Measurements from ENCODE around the gene HFM1.
"Not testable (repeated sequence)": the region's sequence is repeated elsewhere in the genome, so short reads cannot be mapped to it uniquely, and the experiment has no call there.

HFM1 gene

GRCh38 chr1:91404151-91405012 lies at the start of gene HFM1:
TSS of gene HFM1 (minus strand) at chr1:91404837. CDS start at chr1:91401082, 3,755 bp downstream.
- H3K27ac ChIP-seq (ENCODE audit: low read length) = no peak within 1 kb of the TSS
- peak; percentile 63 for DNase-seq (ENCODE audit: low read depth, low spot score)
- no peaks in the 10 kb centered on the region for H3K9me3 ChIP-seq (ENCODE audit: control insufficient read depth, insufficient read depth, low read length)
- no peaks in the 10 kb centered on the region for H3K36me3 ChIP-seq (ENCODE audit: control insufficient read depth, insufficient read depth, low read length)
- no peaks in the 10 kb centered on the region for H3K4me1 ChIP-seq (ENCODE audit: control insufficient read depth, insufficient read depth, low read length)
- peak within 1 kb of the TSS; percentile 76; the same call in 1 of the 2 replicates for H3K4me3 ChIP-seq (ENCODE audit: low read length)
- H3K27me3 ChIP-seq (ENCODE audit: control insufficient read depth, insufficient read depth, low read length) = no peaks in the 10 kb centered on the region
- WGBS (ENCODE audit: insufficient coverage, insufficient read length) = no CpG with 5 or more reads among the region's 69 CpGs

- Histone ChIP-seq H3K4me3 (ENCODE audit: low read length) (no peak overlapping the region), H3K36me3 (ENCODE audit: control insufficient read depth, insufficient read depth, low read length) (no peaks in the 10 kb centered on the region), H3K27me3 (ENCODE audit: control insufficient read depth, insufficient read depth, low read length) (no peaks in the 10 kb centered on the region), H3K9me3 (ENCODE audit: control insufficient read depth, insufficient read depth, low read length) (no peaks in the 10 kb centered on the region), H3K27ac (ENCODE audit: low read length) (no peak overlapping the region), H3K4me1 (ENCODE audit: control insufficient read depth, insufficient read depth, low read length) (no peaks in the 10 kb centered on the region)
- no CpG with 5 or more reads among the region's 2 CpGs for WGBS (ENCODE audit: insufficient coverage, insufficient read length)
- no peak for DNase-seq (ENCODE audit: low read depth, low spot score)
These were observed 49.5 kb upstream of the HFM1 start for GRCh38 chr1:91454136-91454535.

GRCh38 chr1:91450260-91450659 lies 45.6 kb upstream of the HFM1 start:
- Histone ChIP-seq H3K36me3 (ENCODE audit: control insufficient read depth, insufficient read depth, low read length) (no peaks in the 10 kb centered on the region), H3K4me3 (ENCODE audit: low read length) (no peak overlapping the region), H3K4me1 (ENCODE audit: control insufficient read depth, insufficient read depth, low read length) (no peaks in the 10 kb centered on the region), H3K27ac (ENCODE audit: low read length) (no peak overlapping the region), H3K9me3 (ENCODE audit: control insufficient read depth, insufficient read depth, low read length) (no peaks in the 10 kb centered on the region), H3K27me3 (ENCODE audit: control insufficient read depth, insufficient read depth, low read length) (no peaks in the 10 kb centered on the region)
- DNase-seq (ENCODE audit: low read depth, low spot score) = no peak
- no CpG with 5 or more reads among the region's 2 CpGs for WGBS (ENCODE audit: insufficient coverage, insufficient read length)

- not testable (repeated sequence) for H3K9me3 ChIP-seq (ENCODE audit: control insufficient read depth, insufficient read depth, low read length); DNase-seq (ENCODE audit: low read depth, low spot score); H3K27me3 ChIP-seq (ENCODE audit: control insufficient read depth, insufficient read depth, low read length); H3K4me3 ChIP-seq (ENCODE audit: low read length); H3K36me3 ChIP-seq (ENCODE audit: control insufficient read depth, insufficient read depth, low read length); H3K4me1 ChIP-seq (ENCODE audit: control insufficient read depth, insufficient read depth, low read length); H3K27ac ChIP-seq (ENCODE audit: low read length)
- no CpG with 5 or more reads among the region's 2 CpGs for WGBS (ENCODE audit: insufficient coverage, insufficient read length)
These were observed 43.1 kb upstream of the HFM1 start for GRCh38 chr1:91447782-91448181.

- H3K4me1 ChIP-seq (ENCODE audit: control insufficient read depth, insufficient read depth, low read length); H3K9me3 ChIP-seq (ENCODE audit: control insufficient read depth, insufficient read depth, low read length); H3K27me3 ChIP-seq (ENCODE audit: control insufficient read depth, insufficient read depth, low read length); H3K36me3 ChIP-seq (ENCODE audit: control insufficient read depth, insufficient read depth, low read length); H3K4me3 ChIP-seq (ENCODE audit: low read length); H3K27ac ChIP-seq (ENCODE audit: low read length); DNase-seq (ENCODE audit: low read depth, low spot score): not testable (repeated sequence)
- no CpG with 5 or more reads among the region's 5 CpGs for WGBS (ENCODE audit: insufficient coverage, insufficient read length)
These were observed 37.3 kb upstream of the HFM1 start for GRCh38 chr1:91441980-91442379.

GRCh38 chr1:91440847-91441246 lies 36.2 kb upstream of the HFM1 start:
- no peak for DNase-seq (ENCODE audit: low read depth, low spot score)
- H3K27ac ChIP-seq (ENCODE audit: low read length) = no peak overlapping the region
- no peaks in the 10 kb centered on the region for H3K36me3 ChIP-seq (ENCODE audit: control insufficient read depth, insufficient read depth, low read length)
- no peaks in the 10 kb centered on the region; the same call in 1 of the 2 replicates for H3K9me3 ChIP-seq (ENCODE audit: control insufficient read depth, insufficient read depth, low read length)
- H3K4me3 ChIP-seq (ENCODE audit: low read length) = no peak overlapping the region
- H3K4me1 ChIP-seq (ENCODE audit: control insufficient read depth, insufficient read depth, low read length) = no peaks in the 10 kb centered on the region
- WGBS (ENCODE audit: insufficient coverage, insufficient read length) = no CpG with 5 or more reads among the region's 1 CpG
- H3K27me3 ChIP-seq (ENCODE audit: control insufficient read depth, insufficient read depth, low read length) = no peaks in the 10 kb centered on the region

GRCh38 chr1:91439016-91439415 lies 34.4 kb upstream of the HFM1 start:
- Histone ChIP-seq H3K9me3 (ENCODE audit: control insufficient read depth, insufficient read depth, low read length) (no peaks in the 10 kb centered on the region; the same call in 1 of the 2 replicates), H3K4me3 (ENCODE audit: low read length) (no peak overlapping the region), H3K27ac (ENCODE audit: low read length) (no peak overlapping the region), H3K27me3 (ENCODE audit: control insufficient read depth, insufficient read depth, low read length) (no peaks in the 10 kb centered on the region), H3K36me3 (ENCODE audit: control insufficient read depth, insufficient read depth, low read length) (no peaks in the 10 kb centered on the region), H3K4me1 (ENCODE audit: control insufficient read depth, insufficient read depth, low read length) (no peaks in the 10 kb centered on the region)
- DNase-seq (ENCODE audit: low read depth, low spot score) = no peak

- no peaks in the 10 kb centered on the region; the same call in none of the 2 replicates for H3K4me1 ChIP-seq (ENCODE audit: control insufficient read depth, insufficient read depth, low read length)
- H3K4me3 ChIP-seq (ENCODE audit: low read length) = no peak overlapping the region
- no peak overlapping the region for H3K27ac ChIP-seq (ENCODE audit: low read length)
- no CpG with 5 or more reads among the region's 13 CpGs for WGBS (ENCODE audit: insufficient coverage, insufficient read length)
- no peaks in the 10 kb centered on the region for H3K36me3 ChIP-seq (ENCODE audit: control insufficient read depth, insufficient read depth, low read length)
- DNase-seq (ENCODE audit: low read depth, low spot score) = no peak
- no peaks in the 10 kb centered on the region for H3K9me3 ChIP-seq (ENCODE audit: control insufficient read depth, insufficient read depth, low read length)
- H3K27me3 ChIP-seq (ENCODE audit: control insufficient read depth, insufficient read depth, low read length) = no peaks in the 10 kb centered on the region
These were observed 23.7 kb upstream of the HFM1 start for GRCh38 chr1:91428182-91428798.

GRCh38 chr1:91427741-91428140 lies 23.1 kb upstream of the HFM1 start:
- no CpG with 5 or more reads among the region's 13 CpGs for WGBS (ENCODE audit: insufficient coverage, insufficient read length)
- no peak for DNase-seq (ENCODE audit: low read depth, low spot score)
- H3K36me3 ChIP-seq (ENCODE audit: control insufficient read depth, insufficient read depth, low read length) = no peaks in the 10 kb centered on the region
- H3K4me3 ChIP-seq (ENCODE audit: low read length) = no peak overlapping the region
- no peaks in the 10 kb centered on the region for H3K9me3 ChIP-seq (ENCODE audit: control insufficient read depth, insufficient read depth, low read length)
- H3K27me3 ChIP-seq (ENCODE audit: control insufficient read depth, insufficient read depth, low read length) = no peaks in the 10 kb centered on the region
- H3K4me1 ChIP-seq (ENCODE audit: control insufficient read depth, insufficient read depth, low read length) = no peaks in the 10 kb centered on the region; the same call in none of the 2 replicates
- H3K27ac ChIP-seq (ENCODE audit: low read length) = no peak overlapping the region

- H3K9me3 ChIP-seq (ENCODE audit: control insufficient read depth, insufficient read depth, low read length); DNase-seq (ENCODE audit: low read depth, low spot score); H3K4me1 ChIP-seq (ENCODE audit: control insufficient read depth, insufficient read depth, low read length); H3K4me3 ChIP-seq (ENCODE audit: low read length); H3K36me3 ChIP-seq (ENCODE audit: control insufficient read depth, insufficient read depth, low read length); H3K27ac ChIP-seq (ENCODE audit: low read length); H3K27me3 ChIP-seq (ENCODE audit: control insufficient read depth, insufficient read depth, low read length): not testable (repeated sequence)
- no CpG with 5 or more reads among the region's 4 CpGs for WGBS (ENCODE audit: insufficient coverage, insufficient read length)
These were observed 17.9 kb upstream of the HFM1 start for GRCh38 chr1:91422523-91422922.

GRCh38 chr1:91412371-91412770 lies 7.7 kb upstream of the HFM1 start:
- Histone ChIP-seq H3K27ac (ENCODE audit: low read length) (no peak overlapping the region), H3K9me3 (ENCODE audit: control insufficient read depth, insufficient read depth, low read length) (no peaks in the 10 kb centered on the region), H3K36me3 (ENCODE audit: control insufficient read depth, insufficient read depth, low read length) (no peaks in the 10 kb centered on the region), H3K4me3 (ENCODE audit: low read length) (no peak overlapping the region), H3K27me3 (ENCODE audit: control insufficient read depth, insufficient read depth, low read length) (no peaks in the 10 kb centered on the region), H3K4me1 (ENCODE audit: control insufficient read depth, insufficient read depth, low read length) (no peaks in the 10 kb centered on the region)
- DNase-seq (ENCODE audit: low read depth, low spot score) = no peak

Measured in iPS DF 6.9 (cell line).